ENCODE data around the gene PTTG2. TPM values are rescaled to one million over a fixed set of nuclear protein-coding genes. Genes with fewer than 3 reads are reported as not detected.
"Not testable (repeated sequence)": the region's sequence is repeated elsewhere in the genome, so short reads cannot be mapped to it uniquely, and the experiment has no call there.

Gene PTTG2
- not detected in 2 replicates for total RNA-seq

DNA sequence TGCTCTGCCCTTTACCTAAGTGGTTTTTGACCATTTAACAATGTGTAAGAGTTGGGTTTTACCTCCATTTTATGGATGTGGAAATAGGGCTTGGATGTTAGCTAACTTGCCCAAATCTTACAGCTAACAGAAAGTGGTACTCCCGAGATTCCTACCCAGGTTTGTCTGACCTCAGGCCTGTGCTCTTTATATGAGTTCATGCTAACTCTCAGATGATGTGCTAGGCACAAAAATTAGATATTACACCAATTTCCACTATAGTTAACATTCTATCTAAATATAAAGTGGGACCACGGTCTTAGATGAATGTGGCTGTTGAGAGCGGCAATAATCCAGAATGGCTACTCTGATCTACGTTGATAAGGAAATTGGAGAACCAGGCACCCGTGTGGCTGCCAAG is at the start of gene PTTG2:
PTTG2 (plus strand) TSS at position 301 of the 400 bp plus-strand sequence; CDS start at position 338, 37 bp downstream.
- TF ChIP-seq, protein P1, sequence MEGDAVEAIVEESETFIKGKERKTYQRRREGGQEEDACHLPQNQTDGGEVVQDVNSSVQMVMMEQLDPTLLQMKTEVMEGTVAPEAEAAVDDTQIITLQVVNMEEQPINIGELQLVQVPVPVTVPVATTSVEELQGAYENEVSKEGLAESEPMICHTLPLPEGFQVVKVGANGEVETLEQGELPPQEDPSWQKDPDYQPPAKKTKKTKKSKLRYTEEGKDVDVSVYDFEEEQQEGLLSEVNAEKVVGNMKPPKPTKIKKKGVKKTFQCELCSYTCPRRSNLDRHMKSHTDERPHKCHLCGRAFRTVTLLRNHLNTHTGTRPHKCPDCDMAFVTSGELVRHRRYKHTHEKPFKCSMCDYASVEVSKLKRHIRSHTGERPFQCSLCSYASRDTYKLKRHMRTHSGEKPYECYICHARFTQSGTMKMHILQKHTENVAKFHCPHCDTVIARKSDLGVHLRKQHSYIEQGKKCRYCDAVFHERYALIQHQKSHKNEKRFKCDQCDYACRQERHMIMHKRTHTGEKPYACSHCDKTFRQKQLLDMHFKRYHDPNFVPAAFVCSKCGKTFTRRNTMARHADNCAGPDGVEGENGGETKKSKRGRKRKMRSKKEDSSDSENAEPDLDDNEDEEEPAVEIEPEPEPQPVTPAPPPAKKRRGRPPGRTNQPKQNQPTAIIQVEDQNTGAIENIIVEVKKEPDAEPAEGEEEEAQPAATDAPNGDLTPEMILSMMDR (conservative IDR thresholded peaks at IDR 0.05; ENCODE audit: low read depth, low read length): no peak
- DNase-seq (ENCODE audit: low read depth): no peak
- no peak within 1 kb of the TSS for H3K4me3 ChIP-seq (ENCODE audit: low read depth, low read length)

DNA sequence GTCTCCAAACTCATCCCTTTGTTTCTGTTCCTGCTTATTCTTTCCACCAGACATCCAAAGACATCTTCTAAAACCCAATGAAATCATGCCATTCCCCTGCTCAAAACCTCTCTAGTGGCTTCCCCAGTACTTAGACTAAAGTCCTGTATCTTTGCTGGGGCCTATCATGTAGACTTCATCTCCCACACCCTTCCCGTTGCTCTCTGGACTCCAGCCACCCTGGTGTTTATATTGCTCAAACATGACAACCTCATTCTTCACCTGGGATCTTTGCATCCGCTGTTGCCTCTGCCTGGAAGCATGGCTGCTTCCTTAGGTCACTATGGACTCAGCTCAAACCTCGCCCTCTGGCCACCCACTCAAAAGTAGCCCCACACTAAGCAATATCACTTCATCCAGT is 45.7 kb upstream of the PTTG2 start:
- H3K4me3 ChIP-seq (ENCODE audit: low read depth, low read length): no peak overlapping the region
- DNase-seq (ENCODE audit: low read depth): no peak
- TF ChIP-seq, protein P1 (conservative IDR thresholded peaks at IDR 0.05; ENCODE audit: low read depth, low read length): no peak

DNA sequence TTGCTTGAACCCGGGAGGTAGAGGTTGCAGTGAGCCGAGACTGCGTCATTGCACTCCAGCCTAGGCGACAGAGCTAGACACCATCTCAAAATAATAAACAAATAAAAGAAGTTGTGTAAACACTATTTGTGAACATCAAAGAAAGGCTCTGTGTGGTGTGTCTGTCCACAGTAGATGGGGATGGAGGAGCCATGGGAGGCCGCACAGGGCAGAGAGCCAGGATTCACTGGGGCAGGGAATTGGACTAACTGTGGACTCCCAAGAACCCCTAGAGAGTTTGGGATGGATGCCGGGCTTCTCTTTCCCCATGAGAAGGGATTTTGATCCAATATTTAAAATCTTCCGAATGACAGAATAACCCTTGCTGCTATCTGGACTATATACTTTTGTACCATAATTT is 42.8 kb upstream of the PTTG2 start:
- TF ChIP-seq, protein P1 (conservative IDR thresholded peaks at IDR 0.05; ENCODE audit: low read depth, low read length): no peak

DNA sequence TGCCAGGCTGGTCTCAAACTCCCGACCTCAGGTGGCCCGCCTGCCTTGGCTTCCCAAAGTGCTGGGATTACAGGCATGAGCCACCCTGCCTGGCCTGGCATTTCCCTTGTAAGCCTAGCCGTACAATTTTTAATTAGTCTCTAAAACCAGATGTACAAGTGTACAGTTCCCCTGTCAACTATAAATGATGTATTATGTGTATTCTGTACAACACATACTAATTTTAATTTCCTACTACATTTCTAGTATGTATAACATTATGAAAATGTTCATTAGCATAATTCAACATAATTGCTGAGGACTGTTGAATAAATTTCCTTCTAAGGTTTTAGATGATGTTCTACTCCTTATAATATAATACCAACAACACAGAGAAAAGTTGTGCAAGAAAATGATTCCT is 41.5 kb upstream of the PTTG2 start:
- H3K4me3 ChIP-seq (ENCODE audit: low read depth, low read length): no peak overlapping the region
- DNase-seq (ENCODE audit: low read depth): no peak
- TF ChIP-seq, protein P1 (conservative IDR thresholded peaks at IDR 0.05; ENCODE audit: low read depth, low read length): no peak

More for the DNA sequence above, 42.8 kb upstream of the PTTG2 start:
- H3K4me3 ChIP-seq (ENCODE audit: low read depth, low read length): no peak overlapping the region
- no peak for DNase-seq (ENCODE audit: low read depth)

DNA sequence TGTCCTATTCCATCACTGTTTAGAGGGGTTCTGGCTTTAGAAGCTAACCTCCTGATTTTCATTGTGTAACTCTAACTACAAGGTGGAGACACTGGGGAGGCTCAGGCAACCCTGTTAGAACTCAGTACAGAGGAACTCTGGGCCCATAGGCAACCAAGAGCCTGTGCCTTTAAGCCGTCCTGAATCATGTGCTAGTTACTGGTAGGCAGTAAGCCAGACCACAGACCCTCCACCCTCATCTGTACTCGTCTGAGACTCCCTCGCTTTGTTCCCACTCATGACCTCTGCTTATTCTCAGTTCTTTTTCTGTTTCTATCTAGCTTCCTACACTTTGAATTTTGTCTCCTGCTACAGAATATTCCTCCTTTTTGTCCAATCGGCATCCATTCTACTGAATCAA is 37.9 kb upstream of the PTTG2 start:
- TF ChIP-seq, protein P1 (conservative IDR thresholded peaks at IDR 0.05; ENCODE audit: low read depth, low read length): no peak
- H3K4me3 ChIP-seq (ENCODE audit: low read depth, low read length): no peak overlapping the region
- DNase-seq (ENCODE audit: low read depth): no peak

DNA sequence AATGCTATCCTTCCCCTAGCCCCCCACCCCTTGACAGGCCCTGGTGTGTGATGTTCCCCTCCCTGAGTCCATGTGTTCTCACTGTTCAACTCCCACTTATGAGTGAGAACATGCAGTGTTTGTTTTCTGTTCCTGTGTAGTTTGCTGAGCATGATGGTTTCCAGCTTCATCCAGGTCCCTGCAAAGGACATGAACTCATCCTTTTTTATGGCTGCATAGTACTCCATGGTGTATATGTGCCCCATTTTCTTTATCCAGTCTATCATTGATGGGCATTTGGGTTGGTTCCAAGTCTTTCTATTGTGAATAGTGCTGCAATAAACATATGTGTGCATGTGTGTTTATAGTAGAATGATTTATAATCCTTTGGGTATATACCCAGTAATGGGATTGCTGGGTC is 37.1 kb upstream of the PTTG2 start:
- not testable (repeated sequence) for H3K4me3 ChIP-seq (ENCODE audit: low read depth, low read length); DNase-seq (ENCODE audit: low read depth)

DNA sequence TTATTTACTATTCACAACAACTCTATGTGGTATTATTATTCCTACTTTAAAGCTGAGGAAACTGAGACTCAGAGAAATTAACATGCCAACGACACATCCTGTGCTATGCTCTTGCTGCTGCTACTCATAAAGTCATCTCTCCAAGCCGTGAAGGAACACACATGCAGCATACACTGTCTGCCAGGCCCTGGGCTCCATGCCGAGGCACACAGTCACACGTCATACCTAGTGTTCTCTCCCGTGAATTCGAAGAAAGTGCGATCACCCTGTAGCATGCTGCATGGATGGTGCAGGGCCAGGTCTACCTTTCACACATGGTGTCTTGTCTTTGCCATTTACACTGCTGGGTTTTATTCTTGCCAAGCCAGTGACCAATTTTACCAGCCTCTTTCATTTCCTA is 35.3 kb upstream of the PTTG2 start:
- no peak overlapping the region for H3K4me3 ChIP-seq (ENCODE audit: low read depth, low read length)
- TF ChIP-seq, protein P1 (conservative IDR thresholded peaks at IDR 0.05; ENCODE audit: low read depth, low read length): no peak
- no peak for DNase-seq (ENCODE audit: low read depth)

All from epithelial cell of proximal tubule (primary cell).